Panc1 (cell line): ENCODE data around the gene CLTC.

Experiments used
- POLR2AphosphoS5 ChIP-seq: IDR thresholded peaks from 2 replicates; pipeline ENCODE4 v1.6.1; 2012; ENCODE audit warnings: mild to moderate bottlenecking, low read depth, low read length, moderate library complexity
- TF ChIP-seq, protein P1 (sequence below): fragments of 450-650 bp; IDR thresholded peaks from 2 replicates; pipeline ENCODE4 v1.5.1; 2017; ENCODE audit warnings: mild to moderate bottlenecking

DNA sequence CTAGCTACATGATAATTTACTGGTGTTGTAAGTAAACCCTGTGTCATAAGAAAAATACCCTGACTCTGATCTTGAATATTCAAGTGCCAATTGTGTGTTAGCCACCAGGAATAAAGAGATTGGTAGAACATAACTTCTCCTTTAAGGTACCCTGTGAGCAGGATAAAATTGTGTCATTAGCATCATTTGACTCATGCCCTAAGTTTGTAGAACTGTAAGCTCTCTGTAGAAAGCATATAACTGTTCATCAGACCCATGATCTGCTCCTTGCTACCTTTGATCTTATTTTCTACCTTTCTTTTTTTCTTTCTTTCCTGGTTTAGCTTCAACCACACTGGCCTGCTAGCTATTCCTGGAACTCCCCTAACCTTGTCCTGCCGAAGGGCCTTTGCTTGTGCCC lies 51.7 kb downstream of the CLTC start:
- TF ChIP-seq, protein P1, sequence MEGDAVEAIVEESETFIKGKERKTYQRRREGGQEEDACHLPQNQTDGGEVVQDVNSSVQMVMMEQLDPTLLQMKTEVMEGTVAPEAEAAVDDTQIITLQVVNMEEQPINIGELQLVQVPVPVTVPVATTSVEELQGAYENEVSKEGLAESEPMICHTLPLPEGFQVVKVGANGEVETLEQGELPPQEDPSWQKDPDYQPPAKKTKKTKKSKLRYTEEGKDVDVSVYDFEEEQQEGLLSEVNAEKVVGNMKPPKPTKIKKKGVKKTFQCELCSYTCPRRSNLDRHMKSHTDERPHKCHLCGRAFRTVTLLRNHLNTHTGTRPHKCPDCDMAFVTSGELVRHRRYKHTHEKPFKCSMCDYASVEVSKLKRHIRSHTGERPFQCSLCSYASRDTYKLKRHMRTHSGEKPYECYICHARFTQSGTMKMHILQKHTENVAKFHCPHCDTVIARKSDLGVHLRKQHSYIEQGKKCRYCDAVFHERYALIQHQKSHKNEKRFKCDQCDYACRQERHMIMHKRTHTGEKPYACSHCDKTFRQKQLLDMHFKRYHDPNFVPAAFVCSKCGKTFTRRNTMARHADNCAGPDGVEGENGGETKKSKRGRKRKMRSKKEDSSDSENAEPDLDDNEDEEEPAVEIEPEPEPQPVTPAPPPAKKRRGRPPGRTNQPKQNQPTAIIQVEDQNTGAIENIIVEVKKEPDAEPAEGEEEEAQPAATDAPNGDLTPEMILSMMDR, result no peak
- no peak for TF ChIP-seq POLR2AphosphoS5
